Esophagus (tissue), 2 donors: ENCODE measurements around the gene BMPER. TPM values are rescaled to one million over a fixed set of nuclear protein-coding genes. Genes with fewer than 3 reads are reported as not detected.

Source experiments
- H3K27ac ChIP-seq, 2 donors: one replicate each; pipeline ENCODE4 v1.5.1; 2013; ENCODE audit warnings: low read depth in 2 of 2, mild to moderate bottlenecking in 2 of 2, inconsistent platforms in 1 of 2, low read length in 1 of 2, moderate library complexity in 1 of 2
- H3K27me3 ChIP-seq, 2 donors: one replicate each; pipeline ENCODE4 v1.6.1; 2013; ENCODE audit warnings: low read length in 2 of 2, control low read depth in 1 of 2, mild to moderate bottlenecking in 1 of 2; ENCODE audit not compliant: insufficient read depth in 2 of 2, control insufficient read depth in 1 of 2
- H3K36me3 ChIP-seq, 2 donors: one replicate each; pipeline ENCODE4 v1.6.1; 2013; ENCODE audit warnings: low read length in 1 of 2; ENCODE audit not compliant: control insufficient read depth in 2 of 2, insufficient read depth in 2 of 2
- H3K4me1 ChIP-seq, 2 donors: one replicate each; pipeline ENCODE4 v1.6.1; 2013; ENCODE audit warnings: low read length in 1 of 2; ENCODE audit not compliant: control insufficient read depth in 2 of 2, insufficient read depth in 2 of 2
- H3K4me3 ChIP-seq, 2 donors: one replicate each; pipeline ENCODE4 v1.5.1; 2013; ENCODE audit warnings: low read length in 2 of 2, mild to moderate bottlenecking in 2 of 2, low read depth in 1 of 2, moderate library complexity in 1 of 2
- H3K9me3 ChIP-seq, 2 donors: one replicate each; pipeline ENCODE4 v1.6.1; 2013; ENCODE audit warnings: mild to moderate bottlenecking in 2 of 2, low read depth in 1 of 2, low read length in 1 of 2, moderate library complexity in 1 of 2; ENCODE audit not compliant: control insufficient read depth in 2 of 2, insufficient read depth in 1 of 2
- WGBS, 2 donors: extraction: QIAGEN DNeasy Blood & Tissue Kit; methylation state at CpG; one replicate each; pipeline ENCODE4 v1.1.7; 2013; 5-methylcytosine and 5-hydroxymethylcytosine counted together
- polyA plus RNA-seq, 2 donors: library from polyadenylated mRNA; stranded (reverse); fragments of 200-250 nt; gene quantifications; one replicate each; pipeline ENCODE4 v1.2.3, GENCODE V29; 2013
- donor health status: healthy with polysubstance abuse.
- donor health status: Bipolar disorder and iron deficiency.

Gene BMPER
- polyA plus RNA-seq, 2 donors, result 0.06 to 0.19 TPM

GRCh38 chr7:34044734-34045353 lies 139.5 kb downstream of the BMPER start:
- no peaks in the 10 kb centered on the region for H3K27me3 ChIP-seq
- WGBS, 2 donors, result 86 to 88% methylated on average over 7 of the region's 7 CpGs
- no peak overlapping the region for H3K4me3 ChIP-seq
- H3K4me1 ChIP-seq, result no peaks in the 10 kb centered on the region
- no peak overlapping the region for H3K27ac ChIP-seq
- H3K36me3 ChIP-seq, result no peaks in the 10 kb centered on the region
- no peaks in the 10 kb centered on the region for H3K9me3 ChIP-seq

GRCh38 chr7:34048445-34048844 lies 143.1 kb downstream of the BMPER start:
- no peaks in the 10 kb centered on the region for H3K36me3 ChIP-seq
- WGBS, 2 donors, result 63 to 91% methylated on average over 1 of the region's 1 CpG
- H3K4me1 ChIP-seq, result no peaks in the 10 kb centered on the region
- H3K27ac ChIP-seq, result no peak overlapping the region
- H3K4me3 ChIP-seq, result no peak overlapping the region
- H3K27me3 ChIP-seq, result no peaks in the 10 kb centered on the region
- no peaks in the 10 kb centered on the region for H3K9me3 ChIP-seq

- Histone ChIP-seq H3K4me3 (no peak overlapping the region), H3K27me3 (no peaks in the 10 kb centered on the region), H3K36me3 (no peaks in the 10 kb centered on the region), H3K9me3 (no peaks in the 10 kb centered on the region), H3K4me1 (no peaks in the 10 kb centered on the region), H3K27ac (no peak overlapping the region)
- 66 to 82% methylated on average over 3 of the region's 3 CpGs for WGBS, 2 donors
Measured at GRCh38 chr7:34054075-34054474, 148.7 kb downstream of the BMPER start.

- no peak overlapping the region for H3K4me3 ChIP-seq
- no peaks in the 10 kb centered on the region for H3K36me3 ChIP-seq
- H3K4me1 ChIP-seq, result no peaks in the 10 kb centered on the region
Measured at GRCh38 chr7:34057136-34057535, 151.8 kb downstream of the BMPER start.

GRCh38 chr7:34057956-34058355 lies 152.6 kb downstream of the BMPER start:
- Histone ChIP-seq H3K36me3 (no peaks in the 10 kb centered on the region), H3K27me3 (no peaks in the 10 kb centered on the region)
- WGBS, 2 donors, result 83 to 88% methylated on average over 5 of the region's 5 CpGs

More at GRCh38 chr7:34057136-34057535, 151.8 kb downstream of the BMPER start:
- Histone ChIP-seq H3K27ac (no peak overlapping the region), H3K9me3 (no peaks in the 10 kb centered on the region), H3K27me3 (no peaks in the 10 kb centered on the region)

GRCh38 chr7:34058801-34059135 lies 153.4 kb downstream of the BMPER start:
- H3K36me3 ChIP-seq, result no peaks in the 10 kb centered on the region
- H3K27me3 ChIP-seq, result no peaks in the 10 kb centered on the region
- no peak overlapping the region for H3K4me3 ChIP-seq
- H3K4me1 ChIP-seq, result no peaks in the 10 kb centered on the region
- H3K27ac ChIP-seq, result no peak overlapping the region
- no peaks in the 10 kb centered on the region for H3K9me3 ChIP-seq
- WGBS, 2 donors, result 66 to 69% methylated on average over 1 of the region's 1 CpG

More at GRCh38 chr7:34057956-34058355, 152.6 kb downstream of the BMPER start:
- Histone ChIP-seq H3K9me3 (no peaks in the 10 kb centered on the region), H3K27ac (no peak overlapping the region), H3K4me1 (no peaks in the 10 kb centered on the region), H3K4me3 (no peak overlapping the region)

GRCh38 chr7:34059136-34059828 lies 153.9 kb downstream of the BMPER start:
- 33 to 47% methylated on average over 8 of the region's 8 CpGs for WGBS, 2 donors

GRCh38 chr7:34060196-34060947 lies 155.0 kb downstream of the BMPER start:
- Histone ChIP-seq H3K4me3 (no peak overlapping the region), H3K4me1 (no peaks in the 10 kb centered on the region), H3K27me3 (no peaks in the 10 kb centered on the region), H3K27ac (no peak overlapping the region), H3K9me3 (no peaks in the 10 kb centered on the region), H3K36me3 (no peaks in the 10 kb centered on the region)
- 60 to 64% methylated on average over 4 of the region's 4 CpGs for WGBS, 2 donors

More at GRCh38 chr7:34059136-34059828, 153.9 kb downstream of the BMPER start:
- no peak overlapping the region for H3K4me3 ChIP-seq
- no peaks in the 10 kb centered on the region for H3K4me1 ChIP-seq
- no peaks in the 10 kb centered on the region for H3K27me3 ChIP-seq
- H3K9me3 ChIP-seq, result no peaks in the 10 kb centered on the region
- no peaks in the 10 kb centered on the region for H3K36me3 ChIP-seq
- H3K27ac ChIP-seq, result no peak overlapping the region

- no peaks in the 10 kb centered on the region for H3K4me1 ChIP-seq
- H3K9me3 ChIP-seq, result no peaks in the 10 kb centered on the region
- H3K27me3 ChIP-seq, result no peaks in the 10 kb centered on the region
- no peaks in the 10 kb centered on the region for H3K36me3 ChIP-seq
- 80 to 81% methylated on average over 2 of the region's 2 CpGs for WGBS, 2 donors
- no peak overlapping the region for H3K4me3 ChIP-seq
- H3K27ac ChIP-seq, result no peak overlapping the region
Measured at GRCh38 chr7:34061149-34061548, 155.8 kb downstream of the BMPER start.
